ENCODE measurements around the gene PIM1.
A peak's percentile ranks its signal among the peaks of the same experiment; 100 is the strongest.

Gene PIM1

DNA sequence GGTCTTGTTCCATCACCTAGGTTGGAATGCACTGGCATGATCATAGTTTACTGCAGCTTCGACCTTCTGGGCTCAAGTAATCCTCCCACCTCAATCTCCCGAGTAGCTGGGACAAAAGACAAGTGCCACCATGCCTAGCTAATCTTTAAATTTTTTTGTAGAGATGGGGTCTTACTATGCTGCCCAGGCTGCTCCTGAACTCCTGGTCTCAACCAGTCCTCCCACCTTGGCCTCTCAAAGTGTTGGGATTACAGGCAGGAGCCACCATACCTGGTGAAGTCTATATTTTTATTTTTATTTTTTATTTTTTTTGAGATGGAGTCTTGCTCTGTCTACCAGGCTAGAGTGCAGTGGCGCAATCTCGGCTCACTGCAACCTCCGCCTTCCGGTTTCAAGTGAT, 11.4 kb upstream of the PIM1 start:
- TF ChIP-seq, protein P1, sequence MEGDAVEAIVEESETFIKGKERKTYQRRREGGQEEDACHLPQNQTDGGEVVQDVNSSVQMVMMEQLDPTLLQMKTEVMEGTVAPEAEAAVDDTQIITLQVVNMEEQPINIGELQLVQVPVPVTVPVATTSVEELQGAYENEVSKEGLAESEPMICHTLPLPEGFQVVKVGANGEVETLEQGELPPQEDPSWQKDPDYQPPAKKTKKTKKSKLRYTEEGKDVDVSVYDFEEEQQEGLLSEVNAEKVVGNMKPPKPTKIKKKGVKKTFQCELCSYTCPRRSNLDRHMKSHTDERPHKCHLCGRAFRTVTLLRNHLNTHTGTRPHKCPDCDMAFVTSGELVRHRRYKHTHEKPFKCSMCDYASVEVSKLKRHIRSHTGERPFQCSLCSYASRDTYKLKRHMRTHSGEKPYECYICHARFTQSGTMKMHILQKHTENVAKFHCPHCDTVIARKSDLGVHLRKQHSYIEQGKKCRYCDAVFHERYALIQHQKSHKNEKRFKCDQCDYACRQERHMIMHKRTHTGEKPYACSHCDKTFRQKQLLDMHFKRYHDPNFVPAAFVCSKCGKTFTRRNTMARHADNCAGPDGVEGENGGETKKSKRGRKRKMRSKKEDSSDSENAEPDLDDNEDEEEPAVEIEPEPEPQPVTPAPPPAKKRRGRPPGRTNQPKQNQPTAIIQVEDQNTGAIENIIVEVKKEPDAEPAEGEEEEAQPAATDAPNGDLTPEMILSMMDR (IDR thresholded peaks at IDR 0.05; ENCODE audit: control extremely low read depth, extremely low read depth, low read depth, missing control alignments) = no peak
- ChIA-PET CTCF (interaction anchor here (1.2 to 4.0 kb wide), 4 partner anchors 14 to 141 kb away, joined by 3 to 17 read pairs (median 7); no protein-coding TSS in a partner anchor), POLR2A (no interaction called here)
- no peak for DNase-seq (ENCODE audit: extremely low spot score)

DNA sequence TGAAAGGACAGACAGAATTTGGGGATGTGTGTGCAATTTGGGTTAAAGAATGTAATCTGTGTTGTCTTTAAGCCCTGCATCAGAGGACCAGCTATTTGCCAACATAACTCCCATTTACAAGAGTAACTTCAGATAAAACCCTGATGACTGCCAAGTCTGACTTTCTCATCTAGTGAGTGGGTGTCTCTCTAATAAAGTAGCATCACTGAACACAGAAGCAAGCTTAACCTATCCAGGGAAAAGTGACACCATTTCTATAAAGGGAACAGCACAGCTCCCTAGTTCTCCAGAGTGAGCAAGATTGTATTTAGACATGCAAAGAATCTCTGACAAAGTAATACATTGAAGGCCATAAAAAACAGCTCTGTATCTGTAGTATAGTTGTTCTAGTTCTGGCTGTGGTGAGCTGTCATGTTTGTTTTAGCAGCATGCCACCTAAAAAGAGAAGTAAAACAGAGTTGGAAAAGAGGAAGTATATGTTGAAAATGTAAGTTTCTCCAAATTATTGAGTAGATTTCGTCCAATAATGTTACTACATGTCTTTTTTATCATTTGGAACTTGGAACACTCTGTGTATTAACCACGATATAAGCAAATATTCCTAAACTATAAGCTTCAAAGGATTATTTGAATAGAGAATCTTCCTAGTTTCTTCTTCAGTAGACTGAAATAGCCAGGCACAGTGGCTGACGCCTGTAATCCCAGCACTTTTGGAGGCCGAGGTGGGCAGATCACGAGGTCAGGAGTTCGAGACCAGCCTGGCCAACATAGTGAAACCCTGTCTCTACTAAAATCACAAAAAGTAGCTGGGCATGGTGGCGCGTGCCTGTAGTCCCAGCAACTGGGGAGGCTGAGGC, 8.8 kb upstream of the PIM1 start:
- DNase-seq (ENCODE audit: extremely low spot score) = peak; percentile 63

DNA sequence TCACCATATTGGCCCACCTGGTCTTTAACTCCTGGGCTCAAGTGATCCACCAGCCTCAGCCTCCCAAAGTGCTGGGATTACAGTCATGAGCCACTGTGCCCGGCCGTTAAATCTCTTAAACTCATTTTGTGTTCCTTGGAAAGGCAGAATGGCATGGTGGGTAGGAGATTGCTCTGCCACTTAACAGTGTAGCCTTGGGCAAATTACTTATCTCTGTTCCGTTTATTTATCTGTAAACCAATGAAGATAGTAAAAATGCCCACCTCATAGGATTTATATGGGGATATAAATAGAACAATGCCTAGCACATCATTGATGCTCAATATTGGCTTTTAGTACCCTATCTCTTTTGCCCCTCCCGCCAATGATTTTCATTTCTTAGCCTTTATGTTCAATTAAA, 7.2 kb upstream of the PIM1 start:
- TF ChIP-seq, protein P1 (IDR thresholded peaks at IDR 0.05; ENCODE audit: control extremely low read depth, extremely low read depth, low read depth, missing control alignments) = no peak
- POLR2A ChIA-PET = no interaction called here
- CTCF ChIA-PET = interaction anchor here (1.5 kb wide), 1 partner anchor 9 kb away, joined by 5 read pairs; no protein-coding TSS in a partner anchor
- DNase-seq (ENCODE audit: extremely low spot score) = no peak

More for the DNA sequence above, 8.8 kb upstream of the PIM1 start:
- TF ChIP-seq, protein P1 (IDR thresholded peaks at IDR 0.05; ENCODE audit: control extremely low read depth, extremely low read depth, low read depth, missing control alignments) = no peak
- CTCF ChIA-PET = interaction anchor here (1.1 to 2.2 kb wide), 9 partner anchors 9 to 143 kb away, joined by 3 to 20 read pairs (median 5); partner anchors contain the start of gene PIM1
- POLR2A ChIA-PET = no interaction called here

DNA sequence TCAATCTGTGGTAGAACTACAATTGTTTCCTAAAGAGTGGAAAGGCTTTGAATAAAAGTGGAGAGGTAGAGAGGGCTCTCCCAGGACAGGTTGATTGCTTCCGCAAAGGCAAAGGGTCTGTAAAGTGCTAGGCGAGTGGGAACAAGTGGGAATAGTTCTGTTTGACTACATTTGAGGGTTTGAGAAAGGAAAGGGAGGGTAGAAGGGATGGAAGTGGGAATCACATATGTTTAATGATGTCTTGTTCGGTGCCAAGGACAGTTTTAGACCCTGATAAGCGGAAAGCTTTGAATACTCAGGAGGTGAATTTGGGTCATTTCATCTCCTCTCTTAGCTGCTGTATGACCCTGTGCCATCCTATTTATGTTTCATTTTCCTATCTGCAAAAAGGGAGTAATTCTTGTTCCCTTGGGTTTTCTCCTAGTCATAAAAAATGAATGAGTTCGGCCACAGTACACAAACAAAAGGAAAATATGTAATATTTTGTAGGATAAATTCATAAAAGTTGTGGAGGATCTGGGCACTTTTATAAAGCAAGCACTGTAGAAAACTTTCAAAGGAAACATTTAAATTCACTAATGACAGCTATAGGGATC, 1.7 kb upstream of the PIM1 start:
- ChIA-PET CTCF (interaction anchor here (1.0 to 16.4 kb wide), 5 partner anchors 11 to 141 kb away, joined by 3 to 519 read pairs (median 6); no protein-coding TSS in a partner anchor), POLR2A (no interaction called here)
- no peak for DNase-seq (ENCODE audit: extremely low spot score)
- TF ChIP-seq, protein P1 (IDR thresholded peaks at IDR 0.05; ENCODE audit: control extremely low read depth, extremely low read depth, low read depth, missing control alignments) = no peak

DNA sequence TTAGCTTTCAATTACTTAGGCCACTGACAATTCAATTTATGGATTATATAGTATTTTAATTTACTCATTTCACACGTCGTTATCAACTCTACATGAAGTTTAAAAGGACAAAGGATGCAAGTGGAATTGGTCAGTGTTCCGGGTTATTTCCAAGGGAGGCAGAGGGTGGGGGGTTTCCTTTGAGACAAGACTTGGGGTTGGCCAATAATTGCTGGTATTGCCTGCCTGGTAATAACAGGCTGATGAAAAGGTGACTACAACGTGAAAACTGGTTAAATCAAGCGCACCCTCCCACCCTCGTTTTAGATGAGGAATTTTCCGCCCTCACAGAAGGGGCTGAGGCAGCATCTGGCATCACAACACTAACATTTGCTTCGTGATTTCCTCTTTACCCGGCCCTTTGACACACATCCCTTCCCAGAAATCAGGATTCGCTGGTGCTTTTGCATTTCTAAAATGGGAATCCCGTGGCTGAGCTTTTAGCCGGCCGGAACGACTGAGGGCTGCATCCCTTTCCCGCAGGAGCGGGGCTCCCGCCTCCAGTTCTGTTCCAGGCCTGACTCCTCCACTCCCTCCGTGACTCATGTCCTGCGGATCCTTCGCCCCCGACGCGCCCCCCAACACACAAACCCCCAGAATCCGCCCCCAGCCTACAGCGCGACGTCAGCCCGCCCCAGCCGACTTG, 999 bp upstream of the PIM1 start:
- TF ChIP-seq, protein P1 (IDR thresholded peaks at IDR 0.05; ENCODE audit: control extremely low read depth, extremely low read depth, low read depth, missing control alignments) = no peak
- ChIA-PET CTCF (interaction anchor here (1.0 to 16.4 kb wide), 6 partner anchors 8 to 141 kb away, joined by 3 to 519 read pairs (median 13); no protein-coding TSS in a partner anchor), POLR2A (interaction anchor here (0.6 to 0.7 kb wide), 3 partner anchors 24 to 38 kb away, joined by 4 to 5 read pairs (median 4); no protein-coding TSS in a partner anchor)
- peak; percentile 27 for DNase-seq (ENCODE audit: extremely low spot score)

All from GM10248 (cell line).